Embryonic facial prominence (tissue), 1 donor: Measurements from ENCODE around the gene DRD3.

Experiments
- DNase-seq: peaks from one replicate; pipeline ENCODE4 v3.0.0-alpha.2; 2016; ENCODE audit errors: extremely low spot score

DRD3 gene

DNA sequence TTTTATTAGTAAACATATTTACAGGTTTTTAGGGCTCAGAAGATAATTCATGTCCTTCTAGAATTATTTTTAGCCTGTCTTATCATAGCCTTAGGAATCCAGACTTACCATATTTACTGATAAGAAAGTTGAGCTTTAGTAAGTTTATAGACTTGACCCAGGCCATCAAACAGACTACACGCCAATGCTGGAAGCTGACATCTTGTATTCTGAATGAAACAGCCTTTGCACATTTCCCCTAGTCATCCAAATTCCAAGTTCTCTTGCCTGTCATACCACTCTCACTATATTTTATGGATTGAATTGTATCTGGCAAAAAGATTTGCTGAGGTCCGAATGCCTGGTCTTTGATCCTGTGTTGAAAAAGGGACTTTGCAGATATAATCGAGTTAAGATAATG, 58.6 kb downstream of the DRD3 start:
- no peak for DNase-seq

DNA sequence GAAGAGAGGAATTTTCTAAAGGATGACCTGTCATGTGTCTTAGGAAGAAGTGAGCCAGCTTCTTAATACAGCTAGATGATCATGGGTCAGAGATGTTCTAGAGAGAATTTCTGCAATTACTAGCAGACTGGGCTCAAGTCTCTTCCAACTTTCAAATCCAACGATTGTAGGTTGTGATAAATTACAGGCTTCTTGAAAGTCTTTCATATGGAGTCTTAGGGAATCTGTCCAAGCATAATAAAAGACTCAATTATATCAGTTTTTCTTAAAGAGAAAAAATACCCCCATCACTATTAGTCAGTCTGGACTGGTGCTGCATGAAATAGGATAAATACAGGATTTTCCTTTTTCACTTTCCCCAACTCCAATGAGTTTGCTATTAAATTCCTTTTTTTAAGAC, 59.1 kb downstream of the DRD3 start:
- no peak for DNase-seq

DNA sequence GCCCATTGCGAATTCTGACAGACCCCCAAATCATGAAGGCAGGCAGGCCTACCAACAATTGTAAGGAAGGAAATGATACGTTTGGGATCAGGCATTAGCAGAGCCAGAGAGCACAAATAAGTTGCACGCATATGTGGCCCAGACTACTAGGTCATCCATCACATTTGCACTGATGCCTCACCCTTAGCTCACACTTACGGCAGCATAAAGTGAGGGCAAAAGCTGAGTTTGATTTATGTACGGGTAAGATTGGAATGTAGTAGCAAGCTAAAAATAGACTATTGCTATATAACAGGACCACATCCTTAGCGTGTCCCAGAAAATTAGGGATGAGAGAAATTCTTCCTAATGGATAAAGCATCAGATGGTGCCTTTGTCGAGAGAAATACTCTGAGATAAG, 63.7 kb downstream of the DRD3 start:
- no peak for DNase-seq

DNA sequence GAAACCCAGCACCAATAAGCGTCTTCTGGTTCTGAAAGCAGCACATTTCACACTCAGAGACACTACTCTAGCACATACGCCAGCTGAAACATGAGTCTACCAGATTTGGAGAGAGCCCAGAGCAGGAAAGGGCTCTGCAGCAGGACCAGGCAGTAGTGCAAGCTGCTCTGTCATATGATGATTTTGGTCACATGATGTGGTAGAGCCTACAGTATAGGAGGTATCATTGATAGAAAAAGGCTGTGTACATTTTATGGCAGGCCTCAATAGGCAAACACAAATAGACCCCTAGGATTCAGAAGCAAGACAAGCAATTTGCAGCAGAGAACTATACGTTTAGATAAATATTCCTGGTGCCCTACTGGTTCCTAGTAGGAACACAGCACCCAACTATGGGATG, 64.1 kb downstream of the DRD3 start:
- DNase-seq: no peak

DNA sequence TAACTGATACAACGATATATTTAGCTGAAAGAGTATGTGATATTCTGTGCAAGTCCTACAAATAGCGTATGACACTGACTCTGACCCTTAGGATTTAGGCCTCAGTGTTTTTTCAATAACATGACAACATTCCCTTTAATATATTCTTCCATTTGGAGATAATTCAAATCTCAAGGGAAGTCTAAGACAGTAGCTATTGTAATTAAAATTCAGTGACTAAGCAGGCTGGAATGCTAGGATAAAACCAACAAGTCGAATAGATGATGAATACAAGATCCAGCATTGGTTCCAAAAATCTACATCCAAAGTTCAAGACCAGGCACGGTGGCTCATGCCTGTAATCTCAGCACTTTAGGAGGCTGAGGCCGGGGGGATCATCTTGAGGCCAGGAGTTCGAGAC, 66.2 kb downstream of the DRD3 start:
- DNase-seq: no peak

DNA sequence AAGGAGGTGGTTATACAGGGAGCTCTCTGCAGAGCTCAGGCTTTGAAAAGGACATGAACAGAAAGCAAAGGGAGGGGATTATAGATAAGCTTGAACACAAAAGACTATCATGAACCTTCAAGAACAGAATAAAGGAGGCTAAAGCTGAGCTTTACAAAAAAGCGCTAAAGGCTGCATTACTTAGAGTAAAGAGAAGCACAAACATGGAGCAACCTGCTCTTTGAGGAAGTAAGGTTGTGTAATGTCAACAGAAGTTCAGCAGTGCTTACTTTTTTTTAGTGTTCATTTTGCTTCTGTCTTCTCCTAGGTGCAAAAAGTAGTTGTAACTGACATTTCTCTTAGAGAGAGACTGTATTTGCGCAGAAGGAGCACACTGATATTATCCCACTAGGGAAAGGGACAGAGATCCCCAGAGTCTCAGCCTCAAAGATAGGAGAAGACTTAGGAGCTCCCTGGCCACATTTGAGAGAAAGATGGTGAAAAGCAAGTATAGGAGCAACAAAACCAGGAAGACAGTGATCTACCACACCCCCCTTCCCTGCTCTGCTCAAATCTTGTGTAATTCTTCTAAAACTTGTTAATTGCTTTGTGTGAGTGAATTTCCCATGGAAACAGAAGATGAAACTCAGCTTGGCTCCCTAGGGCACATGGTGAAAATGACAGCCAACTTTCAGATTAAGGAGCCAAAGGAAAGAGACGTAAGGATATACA, 67.6 kb downstream of the DRD3 start:
- DNase-seq: no peak

DNA sequence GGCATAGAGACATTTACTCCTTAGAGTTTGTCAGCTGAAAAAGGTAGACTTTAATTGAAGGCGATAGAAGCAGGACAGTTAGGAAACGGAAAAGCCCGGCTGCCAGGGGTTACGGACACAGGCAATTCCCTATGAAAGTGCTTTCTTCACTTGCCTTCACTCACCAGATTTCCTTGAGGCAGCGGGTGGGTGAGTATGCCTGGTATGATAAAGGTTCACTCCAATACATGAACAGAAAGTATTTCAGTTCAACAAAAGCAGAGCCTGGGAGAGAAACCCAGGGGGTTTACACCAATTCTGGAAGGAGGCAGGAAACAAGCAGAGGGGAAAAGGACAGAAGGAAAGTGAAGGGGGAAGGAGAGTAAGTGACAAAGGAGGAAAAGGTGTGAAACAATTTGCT, 68.4 kb downstream of the DRD3 start:
- no peak for DNase-seq

DNA sequence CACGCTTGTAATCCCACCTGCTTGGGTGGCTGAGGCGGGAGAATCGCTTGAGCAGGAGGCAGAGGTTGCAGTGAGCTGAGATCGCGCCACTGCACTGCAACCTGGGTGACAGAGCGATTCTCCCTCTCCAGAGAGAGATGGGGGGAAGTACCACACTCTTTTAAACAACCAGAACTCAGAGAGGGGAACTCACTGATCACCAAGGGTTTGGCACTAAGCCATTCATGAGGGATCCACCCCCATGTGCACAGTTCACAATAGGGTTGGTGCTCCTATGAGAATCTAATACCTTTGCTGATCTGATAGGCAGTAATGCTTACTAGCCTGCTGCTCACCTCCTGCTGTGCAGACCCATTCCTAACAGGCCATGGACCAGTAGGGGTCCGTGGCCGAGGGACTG, 70.7 kb downstream of the DRD3 start:
- no peak for DNase-seq

DNA sequence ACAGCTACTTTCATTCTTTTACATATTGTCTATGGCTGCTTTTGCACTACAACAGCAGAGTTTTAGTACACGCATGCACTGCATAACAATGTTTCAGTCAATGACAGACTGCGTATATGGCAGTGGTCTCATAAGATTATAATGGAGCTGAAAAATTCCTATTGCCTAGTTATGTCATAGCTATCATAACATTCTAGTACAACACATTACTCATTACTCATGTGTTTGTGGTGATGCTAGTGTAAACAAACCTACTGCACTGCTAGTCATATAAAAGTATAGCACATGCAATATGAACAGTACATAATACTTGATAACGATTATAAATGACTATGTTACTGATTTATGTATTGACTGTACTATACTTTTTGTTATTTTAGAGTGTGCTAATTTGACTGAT, 74.4 kb downstream of the DRD3 start:
- no peak for DNase-seq

DNA sequence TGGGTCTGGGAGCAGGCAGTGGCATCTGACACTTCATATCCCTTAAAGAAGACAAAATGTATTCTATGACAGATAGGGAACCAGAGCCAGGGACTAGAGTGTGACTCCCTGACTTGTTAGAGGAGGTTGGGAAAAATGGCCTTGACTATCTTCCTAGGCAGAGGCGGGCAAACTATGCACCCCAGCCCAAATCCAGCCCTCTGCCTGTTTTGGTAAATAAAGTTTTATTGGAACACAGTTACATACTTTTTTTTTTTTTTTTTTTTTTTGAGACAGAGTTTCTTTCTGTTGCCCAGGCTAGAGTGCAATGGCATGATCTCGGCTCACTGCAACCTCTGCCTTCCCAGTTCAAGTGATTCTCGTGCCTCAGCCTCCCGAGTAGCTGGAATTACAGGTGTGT, 75.0 kb downstream of the DRD3 start:
- no peak for DNase-seq

DNA sequence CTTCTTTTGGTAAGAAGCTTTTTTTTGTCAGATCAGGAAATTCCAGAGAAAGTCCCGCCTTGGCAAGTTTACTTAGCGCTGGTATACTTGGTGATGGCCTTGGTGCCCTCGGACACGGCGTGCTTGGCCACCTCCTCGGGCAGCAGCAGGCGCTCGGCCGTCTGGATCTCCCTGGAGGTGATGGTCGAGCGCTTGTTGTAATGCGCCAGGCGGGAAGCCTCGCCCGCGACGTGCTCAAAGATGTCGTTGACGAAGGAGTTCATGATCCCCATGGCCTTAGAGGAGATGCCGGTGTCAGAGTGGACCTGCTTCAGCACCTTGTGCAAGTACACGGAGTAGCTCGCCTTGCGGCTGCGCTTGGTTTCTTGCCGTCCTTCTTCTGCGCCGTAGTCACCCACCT, 75.7 kb downstream of the DRD3 start:
- no peak for DNase-seq

DNA sequence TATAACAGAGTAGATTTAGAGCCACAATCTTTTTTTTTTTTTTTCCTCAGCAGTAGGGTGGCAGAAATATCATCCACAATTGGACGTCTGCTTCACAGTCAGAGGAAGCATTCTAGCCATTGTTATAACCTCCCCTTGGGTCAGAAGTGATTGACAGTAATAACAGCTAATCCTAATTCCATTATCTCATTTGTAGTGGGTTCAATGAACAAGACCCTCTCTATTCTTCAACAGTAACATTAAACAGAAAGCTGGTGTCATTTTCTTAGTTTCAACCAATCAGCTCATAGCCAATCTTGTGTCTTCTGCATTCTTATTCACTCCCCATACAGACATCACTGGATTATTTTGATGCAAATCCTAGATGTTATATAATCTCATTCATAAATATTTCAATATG, 77.8 kb downstream of the DRD3 start:
- no peak for DNase-seq

DNA sequence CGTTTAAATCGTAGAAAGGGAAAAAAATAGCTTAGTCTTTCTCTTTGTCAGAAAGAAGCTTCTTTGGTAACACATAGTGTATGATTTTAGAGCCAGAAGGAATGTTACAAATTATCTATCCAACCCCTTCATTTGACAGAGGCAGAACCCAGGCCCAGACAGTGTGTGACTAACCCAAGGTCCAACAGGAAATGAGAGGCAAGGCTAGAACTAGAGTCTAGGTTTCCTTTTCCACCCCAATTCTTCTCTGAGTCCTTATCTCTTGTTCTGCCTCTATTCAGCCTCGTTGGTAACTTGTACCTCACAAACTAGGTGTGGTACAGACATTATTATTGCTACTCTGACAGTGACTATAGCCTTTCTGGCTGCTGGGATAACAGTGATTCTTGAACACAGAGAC, 83.1 kb downstream of the DRD3 start:
- DNase-seq: no peak

DNA sequence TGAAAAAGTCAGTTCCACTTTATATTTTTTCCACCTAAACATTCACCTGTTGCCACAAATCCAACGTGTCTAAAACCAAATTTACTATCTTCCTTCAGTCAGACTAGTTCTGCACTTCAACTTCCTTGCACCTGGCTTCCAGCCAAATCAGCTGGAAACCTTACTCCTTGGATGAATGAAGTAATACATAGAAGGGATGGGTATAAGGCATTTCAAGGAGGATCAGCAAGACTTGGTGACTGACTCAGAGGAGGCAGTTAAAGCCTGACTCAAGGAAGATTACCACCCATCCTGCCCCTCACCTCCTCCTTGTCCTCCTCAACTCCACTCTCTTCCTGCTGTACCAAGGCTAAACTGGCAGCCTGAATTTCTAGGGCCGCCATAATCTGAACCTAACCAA, 85.3 kb downstream of the DRD3 start:
- DNase-seq: no peak

DNA sequence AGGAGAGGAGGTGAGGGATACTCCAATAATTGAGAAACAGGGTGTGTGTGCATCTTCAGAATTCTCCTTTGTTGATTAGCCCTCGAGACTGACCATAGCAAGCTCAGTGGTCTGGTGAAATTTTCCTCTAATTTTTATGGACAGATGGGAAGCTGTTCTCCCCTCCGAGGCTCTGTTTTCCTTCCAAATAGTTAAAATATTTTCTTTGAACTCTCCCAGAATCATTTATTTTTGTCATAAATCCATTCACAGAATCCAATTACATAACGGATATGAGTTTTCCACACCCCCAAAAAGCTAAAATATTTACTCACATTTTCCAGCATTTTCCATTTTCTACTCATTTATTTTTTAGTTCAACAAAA, 85.9 kb downstream of the DRD3 start:
- no peak for DNase-seq

DNA sequence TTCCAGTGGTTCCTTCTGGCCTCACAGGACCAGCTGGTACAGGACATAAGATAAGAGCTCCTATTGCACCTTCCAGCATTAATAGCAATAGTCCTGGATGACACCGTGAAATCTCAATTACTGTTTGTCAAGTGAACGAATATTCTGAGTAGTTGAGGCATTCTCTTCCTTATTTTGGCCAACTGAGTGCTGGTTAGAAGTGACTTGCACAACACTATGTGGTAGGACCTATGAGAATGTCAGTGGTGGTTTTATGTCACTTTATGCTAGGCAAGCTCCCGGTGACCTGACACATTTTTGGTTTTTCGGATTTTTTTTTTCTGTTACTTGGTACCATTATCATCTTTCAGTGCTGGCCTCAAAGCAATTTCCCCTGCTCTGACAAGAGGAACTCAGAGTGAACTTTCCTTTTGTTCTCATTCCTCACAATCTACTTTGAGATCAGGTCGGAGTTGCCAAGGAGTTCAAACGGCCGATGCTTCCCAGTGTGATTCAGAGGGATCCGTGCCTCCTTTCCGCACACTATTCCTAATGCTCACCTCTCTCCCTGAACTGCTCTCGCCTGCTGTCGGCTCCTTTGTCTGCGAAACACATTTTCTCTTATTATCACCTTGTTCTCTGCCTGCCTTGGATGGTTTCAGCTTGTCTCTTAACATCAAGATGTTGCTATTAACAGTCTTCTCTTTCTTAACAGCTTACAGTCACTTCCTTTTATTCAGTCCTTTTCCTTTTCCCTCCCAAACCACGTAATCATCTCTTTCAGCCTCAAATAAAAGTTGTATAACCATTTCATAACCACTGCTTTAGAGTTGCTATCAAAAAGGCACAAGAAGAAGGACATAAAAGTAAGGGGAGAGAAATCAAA, 86.5 kb downstream of the DRD3 start:
- DNase-seq: no peak

DNA sequence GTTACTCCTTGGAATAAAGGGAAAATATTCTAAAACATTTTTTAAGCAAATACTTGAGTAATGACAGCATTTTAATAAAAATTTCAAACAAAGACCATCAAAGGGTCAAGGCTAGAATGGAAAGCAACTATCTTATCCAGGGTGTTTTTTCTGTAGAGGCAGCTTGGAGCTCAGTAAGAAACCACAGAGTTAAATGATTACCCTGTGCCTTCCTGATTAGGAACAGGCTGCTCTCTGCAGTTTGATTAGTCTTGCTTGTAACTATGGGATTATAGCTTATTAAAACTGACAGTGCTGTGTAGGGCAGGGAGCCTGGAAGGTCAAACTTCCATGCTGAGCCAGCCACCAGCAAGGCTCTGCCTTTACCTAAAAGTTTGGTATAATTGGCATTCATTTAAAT, 89.2 kb downstream of the DRD3 start:
- no peak for DNase-seq

DNA sequence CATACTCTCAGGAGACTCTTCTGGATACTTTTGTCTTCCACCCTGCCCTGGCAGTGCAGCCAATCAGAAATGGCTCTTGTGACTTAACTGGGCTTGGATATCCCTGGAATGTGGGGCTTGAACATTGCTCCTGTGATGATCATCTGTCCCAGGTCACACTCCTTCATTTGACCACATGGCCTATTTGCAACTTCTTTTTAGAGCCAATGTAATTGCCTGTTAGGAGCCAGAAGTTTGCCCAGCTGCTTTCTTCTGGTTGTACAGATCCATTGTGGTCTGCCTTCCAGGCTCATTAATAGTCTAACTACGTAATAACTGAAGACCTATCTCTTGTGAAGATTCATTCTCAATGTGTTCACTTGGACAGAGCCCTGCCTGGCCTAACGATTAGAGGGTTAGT, 92.5 kb downstream of the DRD3 start:
- no peak for DNase-seq

DNA sequence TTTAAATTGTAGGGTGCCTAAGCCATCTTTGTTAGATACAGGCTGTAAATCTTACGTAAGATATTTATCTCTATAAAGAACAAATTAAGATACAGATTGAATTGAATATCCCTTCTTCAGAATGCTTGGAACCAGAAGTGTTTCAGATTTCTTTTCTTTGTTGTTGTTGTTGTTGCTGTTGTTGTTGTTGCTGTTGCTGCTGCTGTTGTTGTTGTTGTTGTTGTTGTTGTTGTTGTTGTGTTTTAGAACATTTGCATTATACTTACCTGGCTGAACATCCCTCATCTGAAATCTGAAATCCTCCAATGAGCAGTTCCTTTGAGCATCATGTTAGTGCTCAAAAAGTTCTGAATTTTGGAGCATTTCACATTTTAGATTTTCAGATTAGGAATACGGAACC, 95.7 kb downstream of the DRD3 start:
- DNase-seq: no peak

DNA sequence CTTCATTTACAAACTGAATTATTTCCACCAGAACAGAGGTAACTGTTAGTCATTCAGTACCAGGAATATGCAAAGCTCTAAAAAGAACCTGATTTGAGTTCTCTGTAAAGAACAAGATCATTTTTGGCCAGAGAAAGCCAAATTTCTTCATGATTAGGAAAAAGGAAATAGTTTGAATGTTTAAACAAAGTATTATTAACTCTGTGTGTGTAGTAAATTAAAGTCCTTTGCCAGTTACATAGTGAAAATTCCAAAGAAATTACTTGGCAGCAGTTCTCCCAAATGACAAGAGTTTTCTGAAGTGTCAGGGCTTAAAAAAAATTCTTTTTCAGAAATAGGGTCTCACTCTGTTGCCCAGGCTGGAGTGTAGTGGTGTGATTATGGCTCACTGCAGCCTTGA, 97.8 kb downstream of the DRD3 start:
- DNase-seq: no peak

DNA sequence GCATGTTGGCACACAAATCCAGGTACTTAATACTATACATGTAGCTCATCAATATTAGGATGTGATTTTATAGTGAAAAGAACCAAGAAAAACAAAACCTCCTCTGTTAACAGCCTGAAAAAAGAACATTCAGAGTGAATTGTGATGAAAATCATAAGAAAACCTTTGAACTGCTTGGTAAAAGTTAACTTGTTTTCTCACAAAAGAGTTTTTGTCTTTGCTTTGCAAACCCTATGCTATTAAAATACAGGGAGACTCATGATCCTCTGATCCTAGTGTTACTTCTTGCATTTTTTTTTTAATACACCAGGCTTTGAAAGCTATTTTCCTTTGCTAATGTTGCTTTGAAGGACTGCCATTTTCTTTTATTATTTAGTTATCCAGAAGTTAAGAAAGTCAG, 98.7 kb downstream of the DRD3 start:
- DNase-seq: no peak

DNA sequence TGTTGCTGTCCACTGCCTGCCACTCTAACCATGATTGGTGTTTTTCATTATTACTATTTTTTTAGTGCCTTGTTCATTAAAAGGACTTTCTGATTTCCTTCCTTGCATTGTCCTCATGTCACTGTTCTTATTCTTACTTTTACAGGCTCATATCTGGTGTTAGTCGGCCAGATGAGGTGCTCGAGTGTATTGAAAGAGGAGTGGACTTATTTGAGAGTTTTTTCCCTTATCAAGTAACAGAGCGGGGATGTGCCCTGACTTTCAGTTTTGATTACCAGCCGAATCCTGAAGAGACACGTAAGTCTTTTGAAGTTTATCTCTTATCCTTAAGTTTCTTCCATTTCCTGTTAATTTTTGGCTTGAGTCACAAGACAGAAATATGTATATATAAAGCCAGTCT, 99.1 kb downstream of the DRD3 start:
- no peak for DNase-seq

DNA sequence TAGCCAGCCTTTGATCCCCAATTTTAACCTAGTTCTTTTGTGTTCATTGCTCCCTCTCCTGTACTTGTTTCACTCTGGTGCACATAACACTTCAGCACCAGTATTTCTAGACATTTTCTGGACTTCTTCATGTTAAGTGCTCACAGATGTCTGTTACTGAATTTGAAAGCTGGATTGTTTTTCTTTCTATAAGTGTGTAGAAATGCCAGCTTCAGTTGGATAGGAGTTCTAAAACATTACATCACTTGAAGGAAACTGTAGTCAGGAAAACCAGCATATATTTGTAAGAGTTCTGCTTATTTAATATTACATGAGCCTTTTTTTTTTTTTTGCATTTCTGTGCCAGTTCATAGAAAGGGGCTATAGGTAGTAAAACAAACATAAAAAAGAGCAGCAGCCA, 100.7 kb downstream of the DRD3 start:
- DNase-seq: peak; percentile 10
